ENCODE results near the gene ISM1. TPM values are rescaled to one million over a fixed set of nuclear protein-coding genes. Genes with fewer than 3 reads are reported as not detected.

ISM1 gene
- polyA plus RNA-seq, 3 donors = not detected

GRCh38 chr20:13200767-13201500 lies 20.1 kb upstream of the ISM1 start:
- Histone ChIP-seq H3K27ac (ENCODE audit: low read depth in 1 of 2, low read length in 2 of 2) (no peak overlapping the region), H3K4me3 (replicated peaks in 1 of 3; ENCODE audit: low read depth in 2 of 3, low read length in 3 of 3) (no peak overlapping the region), H3K9me3 (replicated peaks in 1 of 2; ENCODE audit: control insufficient read depth in 1 of 2, insufficient read depth in 1 of 2, low read length in 2 of 2) (no peaks in the 10 kb centered on the region), H3K4me1 (ENCODE audit: control insufficient read depth in 1 of 2, insufficient read depth in 2 of 2, low read length in 2 of 2) (no peaks in the 10 kb centered on the region), H3K9ac (ENCODE audit: insufficient read depth, low read length, poor library complexity, severe bottlenecking) (no peak overlapping the region), H3K79me2 (ENCODE audit: insufficient read depth, low read length) (no peaks in the 10 kb centered on the region), H4K20me1 (ENCODE audit: insufficient read depth, low read length) (no peaks in the 10 kb centered on the region), H3K36me3 (replicated peaks in 1 of 2; ENCODE audit: control insufficient read depth in 1 of 2, insufficient read depth in 2 of 2, low read length in 2 of 2) (no peaks in the 10 kb centered on the region), H3K27me3 (ENCODE audit: control insufficient read depth in 2 of 2, insufficient read depth in 2 of 2, low read length in 2 of 2) (no peaks in the 10 kb centered on the region), H2AFZ (ENCODE audit: insufficient read depth, low read depth, low read length, poor library complexity, severe bottlenecking) (no peak overlapping the region), H3K4me2 (replicated peaks; ENCODE audit: extremely low read depth, low read length, poor library complexity, severe bottlenecking) (no peak overlapping the region)
- H3K27ac Mint-ChIP-seq = no peak overlapping the region
- peaks cover 0 to 5% (median 2%) of the 10 kb centered on the region in 7 donors for H3K9me3 Mint-ChIP-seq
- peaks cover 0 to 6% (median 1%) of the 10 kb centered on the region in 3 donors for H3K27me3 Mint-ChIP-seq (ENCODE audit: low read depth in 3 of 3)
- H3K36me3 Mint-ChIP-seq = no peaks in the 10 kb centered on the region
- 89% methylated on average over 3 of the region's 5 CpGs for WGBS (ENCODE audit: insufficient coverage)
- no peak for DNase-seq
- no peak overlapping the region for H3K4me3 Mint-ChIP-seq
- intact Hi-C loops (cut with micrococcal nuclease) = no loop called here
- TF ChIP-seq CTCF (IDR thresholded peaks at IDR 0.05) = no peak
- H3K4me1 Mint-ChIP-seq = peaks cover 3% of the 10 kb centered on the region

GRCh38 chr20:13202565-13202964 lies 18.5 kb upstream of the ISM1 start:
- intact Hi-C loops (cut with micrococcal nuclease) = no loop called here
- H3K4me3 ChIP-seq (replicated peaks in 1 of 3; ENCODE audit: low read depth in 2 of 3, low read length in 3 of 3) = no peak overlapping the region
- Mint-ChIP-seq H3K36me3 (no peaks in the 10 kb centered on the region), H3K4me3 (no peak overlapping the region), H3K27me3 (ENCODE audit: low read depth in 3 of 3) (peaks cover 0 to 8% (median 4%) of the 10 kb centered on the region in 3 donors), H3K4me1 (peaks cover 3% of the 10 kb centered on the region), H3K27ac (no peak overlapping the region), H3K9me3 (peaks cover 0 to 5% (median 2%) of the 10 kb centered on the region in 7 donors)
- no peak overlapping the region for H3K9ac ChIP-seq (ENCODE audit: insufficient read depth, low read length, poor library complexity, severe bottlenecking)
- no peak overlapping the region for H3K27ac ChIP-seq (ENCODE audit: low read depth in 1 of 2, low read length in 2 of 2)
- H3K4me2 ChIP-seq (replicated peaks; ENCODE audit: extremely low read depth, low read length, poor library complexity, severe bottlenecking) = no peak overlapping the region
- TF ChIP-seq CTCF (IDR thresholded peaks at IDR 0.05) = no peak
- no peaks in the 10 kb centered on the region for H3K79me2 ChIP-seq (ENCODE audit: insufficient read depth, low read length)
- no peaks in the 10 kb centered on the region for H3K4me1 ChIP-seq (ENCODE audit: control insufficient read depth in 1 of 2, insufficient read depth in 2 of 2, low read length in 2 of 2)
- DNase-seq = no peak
- no peaks in the 10 kb centered on the region for H4K20me1 ChIP-seq (ENCODE audit: insufficient read depth, low read length)
- no peak overlapping the region for H2AFZ ChIP-seq (ENCODE audit: insufficient read depth, low read depth, low read length, poor library complexity, severe bottlenecking)
- H3K9me3 ChIP-seq (replicated peaks in 1 of 2; ENCODE audit: control insufficient read depth in 1 of 2, insufficient read depth in 1 of 2, low read length in 2 of 2) = no peaks in the 10 kb centered on the region
- no peaks in the 10 kb centered on the region for H3K36me3 ChIP-seq (replicated peaks in 1 of 2; ENCODE audit: control insufficient read depth in 1 of 2, insufficient read depth in 2 of 2, low read length in 2 of 2)
- H3K27me3 ChIP-seq (ENCODE audit: control insufficient read depth in 2 of 2, insufficient read depth in 2 of 2, low read length in 2 of 2) = no peaks in the 10 kb centered on the region
- 2% methylated on average over 4 of the region's 6 CpGs for WGBS (ENCODE audit: insufficient coverage)
